ENCODE data around the gene CCNK.

Gene CCNK

GRCh38 chr14:99447739-99448138 lies 33.5 kb upstream of the CCNK start:
- DNase-seq, result no peak
- Histone ChIP-seq H3K36me3 (replicated peaks) (peaks cover 8% of the 10 kb centered on the region), H3K27me3 (replicated peaks) (no peaks in the 10 kb centered on the region), H3K27ac (no peak overlapping the region), H3K4me3 (ENCODE audit: low read depth, low read length) (no peak overlapping the region)
- in situ Hi-C loops (cut with HindIII; ENCODE audit: low pct_ligation_motif_present, low sequenced_read_pairs), result no loop called here
- TF ChIP-seq, protein P1, sequence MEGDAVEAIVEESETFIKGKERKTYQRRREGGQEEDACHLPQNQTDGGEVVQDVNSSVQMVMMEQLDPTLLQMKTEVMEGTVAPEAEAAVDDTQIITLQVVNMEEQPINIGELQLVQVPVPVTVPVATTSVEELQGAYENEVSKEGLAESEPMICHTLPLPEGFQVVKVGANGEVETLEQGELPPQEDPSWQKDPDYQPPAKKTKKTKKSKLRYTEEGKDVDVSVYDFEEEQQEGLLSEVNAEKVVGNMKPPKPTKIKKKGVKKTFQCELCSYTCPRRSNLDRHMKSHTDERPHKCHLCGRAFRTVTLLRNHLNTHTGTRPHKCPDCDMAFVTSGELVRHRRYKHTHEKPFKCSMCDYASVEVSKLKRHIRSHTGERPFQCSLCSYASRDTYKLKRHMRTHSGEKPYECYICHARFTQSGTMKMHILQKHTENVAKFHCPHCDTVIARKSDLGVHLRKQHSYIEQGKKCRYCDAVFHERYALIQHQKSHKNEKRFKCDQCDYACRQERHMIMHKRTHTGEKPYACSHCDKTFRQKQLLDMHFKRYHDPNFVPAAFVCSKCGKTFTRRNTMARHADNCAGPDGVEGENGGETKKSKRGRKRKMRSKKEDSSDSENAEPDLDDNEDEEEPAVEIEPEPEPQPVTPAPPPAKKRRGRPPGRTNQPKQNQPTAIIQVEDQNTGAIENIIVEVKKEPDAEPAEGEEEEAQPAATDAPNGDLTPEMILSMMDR (IDR thresholded peaks at IDR 0.05; ENCODE audit: low read depth, low read length, missing control alignments), result no peak

DNA sequence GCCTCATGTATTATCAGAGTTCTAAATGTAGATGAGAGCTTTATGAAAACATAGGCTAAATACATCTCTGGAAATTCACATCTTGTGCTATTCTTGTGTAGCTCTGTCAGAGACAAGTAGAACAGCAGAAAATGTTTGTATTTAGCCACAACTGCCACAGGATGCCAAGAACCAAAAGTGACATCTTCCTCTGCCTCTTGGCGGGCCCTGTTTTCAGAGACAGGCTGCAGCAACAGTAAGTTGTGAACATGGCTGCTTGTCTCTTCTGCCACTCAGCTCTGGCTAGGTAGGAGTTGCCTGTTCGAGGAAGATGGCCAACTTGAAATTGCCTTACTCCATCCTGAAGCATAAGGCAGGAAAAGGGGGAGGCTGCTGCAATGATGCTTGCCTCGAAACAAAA lies 30.9 kb upstream of the CCNK start:
- Histone ChIP-seq H3K27me3 (replicated peaks) (no peaks in the 10 kb centered on the region), H3K4me3 (ENCODE audit: low read depth, low read length) (no peak overlapping the region), H3K27ac (no peak overlapping the region), H3K36me3 (replicated peaks) (peaks cover 8% of the 10 kb centered on the region)
- no peak for DNase-seq
- in situ Hi-C loops (cut with HindIII; ENCODE audit: low pct_ligation_motif_present, low sequenced_read_pairs), result no loop called here
- TF ChIP-seq, protein P1 (IDR thresholded peaks at IDR 0.05; ENCODE audit: low read depth, low read length, missing control alignments), result no peak

- in situ Hi-C loops (cut with HindIII; ENCODE audit: low pct_ligation_motif_present, low sequenced_read_pairs), result no loop called here
- TF ChIP-seq, protein P1 (IDR thresholded peaks at IDR 0.05; ENCODE audit: low read depth, low read length, missing control alignments), result no peak
- Histone ChIP-seq H3K36me3 (replicated peaks) (peaks cover 8% of the 10 kb centered on the region), H3K27ac (no peak overlapping the region), H3K4me3 (ENCODE audit: low read depth, low read length) (no peak overlapping the region), H3K27me3 (replicated peaks) (no peaks in the 10 kb centered on the region)
- DNase-seq, result no peak
Observed at GRCh38 chr14:99451234-99451633, 30.0 kb upstream of the CCNK start.

GRCh38 chr14:99452968-99453367 lies 28.2 kb upstream of the CCNK start:
- Histone ChIP-seq H3K27me3 (replicated peaks) (no peaks in the 10 kb centered on the region), H3K27ac (no peak overlapping the region), H3K4me3 (ENCODE audit: low read depth, low read length) (no peak overlapping the region), H3K36me3 (replicated peaks) (peaks cover 12% of the 10 kb centered on the region)
- in situ Hi-C loops (cut with HindIII; ENCODE audit: low pct_ligation_motif_present, low sequenced_read_pairs), result no loop called here
- DNase-seq, result no peak
- TF ChIP-seq, protein P1 (IDR thresholded peaks at IDR 0.05; ENCODE audit: low read depth, low read length, missing control alignments), result no peak

- Histone ChIP-seq H3K36me3 (replicated peaks) (peaks cover 12% of the 10 kb centered on the region), H3K27me3 (replicated peaks) (no peaks in the 10 kb centered on the region), H3K4me3 (ENCODE audit: low read depth, low read length) (no peak overlapping the region), H3K27ac (no peak overlapping the region)
- DNase-seq, result no peak
- TF ChIP-seq, protein P1 (IDR thresholded peaks at IDR 0.05; ENCODE audit: low read depth, low read length, missing control alignments), result no peak
- in situ Hi-C loops (cut with HindIII; ENCODE audit: low pct_ligation_motif_present, low sequenced_read_pairs), result no loop called here
Observed at GRCh38 chr14:99454246-99454645, 27.0 kb upstream of the CCNK start.

GRCh38 chr14:99459481-99460100 lies 21.6 kb upstream of the CCNK start:
- TF ChIP-seq, protein P1 (IDR thresholded peaks at IDR 0.05; ENCODE audit: low read depth, low read length, missing control alignments), result no peak
- Histone ChIP-seq H3K27ac (no peak overlapping the region), H3K4me3 (ENCODE audit: low read depth, low read length) (no peak overlapping the region), H3K27me3 (replicated peaks) (no peaks in the 10 kb centered on the region), H3K36me3 (replicated peaks) (peaks cover 24% of the 10 kb centered on the region)
- DNase-seq, result no peak
- in situ Hi-C loops (cut with HindIII; ENCODE audit: low pct_ligation_motif_present, low sequenced_read_pairs), result no loop called here

All from brain microvascular endothelial cell (primary cell).